Stimulated activated CD4-positive, alpha-beta T cell treated with anti-CD3 and anti-CD28 coated beads, Interleukin-1b, Interleukin-23, amount 100 ng/mL, for 1 hour (primary cell): ENCODE measurements around the gene LYL1.
"Not testable (repeated sequence)": the region's sequence is repeated elsewhere in the genome, so short reads cannot be mapped to it uniquely, and the experiment has no call there.

Experiments
- DNase-seq, 2 donors: peaks; one replicate each; pipeline ENCODE4 v3.0.0-alpha.2; 2020; ENCODE audit warnings: low read depth in 2 of 2

Gene LYL1

DNA sequence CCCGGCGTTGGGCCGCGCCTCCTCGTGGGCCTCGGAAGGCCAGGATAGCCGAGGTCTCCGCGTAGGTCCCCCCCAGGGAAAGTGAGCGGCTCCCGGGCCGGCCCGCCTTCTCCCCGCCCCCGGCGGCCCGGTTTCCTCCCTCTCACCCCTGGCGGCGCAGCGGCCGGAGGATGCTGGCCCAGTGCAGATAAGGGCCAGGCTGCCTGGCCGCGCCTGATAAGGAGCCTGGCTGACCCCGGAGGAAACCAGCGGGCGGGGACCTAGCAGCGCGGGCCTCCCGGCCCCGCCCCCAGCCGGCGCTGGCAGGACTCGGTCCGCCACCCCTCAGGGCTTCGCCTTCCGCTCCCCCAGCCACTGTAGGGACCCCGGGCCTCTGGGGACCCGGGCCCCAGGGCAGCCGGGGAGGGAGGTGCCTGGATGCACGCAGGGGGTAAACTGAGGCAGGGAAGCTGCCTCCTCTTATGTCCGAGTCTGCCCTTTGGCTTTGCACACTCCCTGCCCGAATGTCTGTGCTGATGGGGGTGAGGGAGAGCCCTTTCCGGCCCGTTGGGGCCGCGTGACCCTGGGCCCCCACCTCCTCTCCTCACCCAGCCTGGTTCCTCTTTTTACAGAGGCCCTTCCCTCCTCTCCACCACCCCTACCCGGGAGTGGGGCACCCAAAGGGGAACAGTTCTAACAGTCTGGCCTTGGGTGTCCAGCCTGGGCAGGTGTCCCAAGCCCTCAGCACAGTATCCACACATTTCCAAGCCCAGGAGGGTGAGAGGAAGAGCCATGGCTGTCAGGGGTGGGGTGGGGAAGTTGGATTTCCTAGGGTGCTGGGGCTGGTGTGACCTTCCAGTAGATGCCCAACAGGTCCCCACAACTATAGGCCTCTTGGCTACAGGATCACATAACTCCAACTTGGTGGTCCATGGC lies at the start of gene LYL1:
LYL1 (minus strand) TSS at position 193 of the 915 bp plus-strand sequence. CDS start 1,687 bp downstream, outside the sequence.
- DNase-seq: no peak

GRCh38 chr19:13151605-13152355 lies 49.1 kb upstream of the LYL1 start:
- DNase-seq: peak; percentile 87 to 92

GRCh38 chr19:13150931-13151604 lies 48.4 kb upstream of the LYL1 start:
- DNase-seq: no peak

DNA sequence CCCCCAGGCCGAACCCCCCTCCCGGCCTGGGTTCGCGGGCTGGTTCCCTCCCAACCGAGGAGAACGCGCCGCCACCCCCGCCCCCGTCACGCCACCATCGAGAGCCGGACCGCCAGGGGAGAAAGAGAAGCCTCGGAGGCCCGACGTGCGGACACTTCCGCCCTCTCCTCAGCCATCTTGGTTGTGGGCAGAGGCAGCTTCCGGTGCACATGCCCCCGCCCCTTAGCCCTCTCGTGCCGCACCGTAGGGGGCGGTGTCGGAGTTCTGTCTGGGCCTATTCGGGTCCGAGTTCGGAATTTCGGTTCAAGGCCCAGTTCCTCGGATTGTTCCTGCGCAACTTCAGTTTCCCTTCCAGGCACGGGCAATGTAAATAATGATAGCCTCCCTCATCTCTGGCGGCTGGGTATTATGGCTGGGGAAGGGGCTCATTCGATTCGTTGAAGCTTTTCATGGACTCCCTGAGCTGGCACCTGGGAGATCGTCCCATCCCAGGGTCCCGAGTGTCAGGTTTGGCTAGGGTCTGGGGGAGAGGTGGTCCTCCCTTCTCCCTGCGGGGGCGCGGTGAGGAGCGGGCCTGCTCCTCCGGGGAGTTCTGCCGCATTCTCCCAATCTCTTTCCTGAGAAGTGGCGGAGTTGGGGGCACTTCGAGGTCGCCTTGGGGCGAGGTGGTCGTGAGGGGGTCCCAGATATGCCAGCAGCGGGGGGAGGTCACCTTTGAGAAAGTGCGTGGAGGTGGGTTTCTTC lies 47.7 kb upstream of the LYL1 start, which contains the start of the genes IER2 and STX10:
IER2 (plus strand) TSS at position 225 of the 744 bp plus-strand sequence. CDS start 2,776 bp downstream, outside the sequence.
STX10 (minus strand) TSS at position 189 of the 744 bp plus-strand sequence. CDS start 202 bp downstream, outside the sequence.
- DNase-seq: peak; percentile 67 to 85

- DNase-seq: no peak
Observed at GRCh38 chr19:13149628-13150186, 47.0 kb upstream of the LYL1 start.

DNA sequence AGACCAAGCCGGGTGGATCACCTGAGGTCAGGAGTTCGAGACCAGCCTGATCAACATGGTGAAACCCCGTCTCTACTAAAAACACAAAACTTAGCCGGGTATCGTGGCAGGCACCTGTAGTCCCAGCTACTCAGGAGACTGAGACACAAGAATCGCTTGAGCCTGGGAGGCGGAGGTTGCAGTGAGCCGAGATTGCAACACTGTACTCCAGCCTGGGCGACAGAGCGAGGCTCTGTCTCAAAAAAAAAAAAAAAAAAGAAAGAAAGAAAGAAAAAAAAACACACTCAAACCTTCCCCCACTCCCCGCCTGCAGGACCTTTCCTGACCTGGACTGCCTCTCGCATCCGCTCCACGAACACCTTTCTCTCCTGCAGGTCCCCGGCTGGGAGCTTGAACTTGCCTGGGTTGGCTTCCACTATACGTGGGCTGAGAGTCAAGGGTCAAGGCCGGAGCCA lies 46.5 kb upstream of the LYL1 start:
- DNase-seq: not testable (repeated sequence)

GRCh38 chr19:13146763-13147563 lies 44.3 kb upstream of the LYL1 start:
- no peak for DNase-seq

DNA sequence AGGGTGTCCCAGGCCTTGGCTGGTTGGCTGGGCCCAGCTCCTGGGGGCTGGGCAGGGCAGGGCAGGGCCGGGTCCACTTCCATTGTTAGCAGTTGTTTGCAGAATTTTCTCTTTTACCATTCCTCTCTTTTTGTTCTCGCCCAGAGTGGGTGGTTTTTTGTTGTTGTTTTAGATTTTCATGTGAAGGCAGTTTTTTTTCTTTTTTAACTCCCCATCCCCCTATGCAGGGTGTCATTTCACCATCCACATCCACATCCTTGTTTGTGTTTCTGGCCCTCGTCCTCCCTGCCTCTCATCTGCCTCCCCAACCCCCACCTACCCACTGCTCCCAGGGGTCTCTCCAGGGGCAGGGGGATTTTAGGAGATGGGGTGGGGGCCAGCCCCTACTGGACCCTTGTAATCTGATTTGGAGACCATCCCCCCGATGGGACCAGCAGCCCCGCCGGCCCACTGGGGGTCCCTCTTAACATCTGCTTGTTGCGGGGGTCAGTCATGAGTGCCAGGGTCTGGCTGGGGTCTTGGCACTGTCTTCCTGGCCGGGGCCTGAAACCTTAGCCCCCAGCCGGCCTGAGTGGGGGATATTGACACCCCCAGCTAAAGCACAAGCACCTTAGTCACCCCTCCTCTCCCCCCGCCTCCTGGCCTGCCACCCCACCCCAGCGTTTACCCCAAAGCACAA lies 37.1 kb upstream of the LYL1 start:
- DNase-seq: no peak

- DNase-seq: no peak
Observed at GRCh38 chr19:13138916-13139198, 36.2 kb upstream of the LYL1 start.

- no peak for DNase-seq
Observed at GRCh38 chr19:13138171-13138915, 35.7 kb upstream of the LYL1 start.

- no peak for DNase-seq
Observed at GRCh38 chr19:13137290-13137794, 34.7 kb upstream of the LYL1 start.

- no peak for DNase-seq
Observed at GRCh38 chr19:13135068-13136062, 32.7 kb upstream of the LYL1 start.

DNA sequence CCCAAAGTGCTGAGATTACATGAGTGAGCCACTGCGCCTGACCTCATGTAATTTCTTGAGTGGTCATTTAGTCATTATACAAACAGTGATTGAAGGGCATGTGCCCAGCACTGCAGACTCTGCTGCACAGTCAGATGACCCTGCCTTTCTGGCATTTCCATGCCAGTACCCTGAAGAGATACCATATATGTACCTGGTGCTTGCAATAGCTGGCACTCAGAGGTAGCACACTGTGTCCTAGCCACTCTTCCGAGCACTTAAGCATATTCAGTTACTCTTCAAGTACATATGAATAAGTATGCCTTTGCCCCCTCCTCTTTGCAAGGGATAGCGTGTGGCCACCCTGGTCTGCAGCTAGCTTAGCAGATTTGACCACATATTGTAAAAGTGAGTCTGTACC lies 32.0 kb upstream of the LYL1 start:
- DNase-seq: no peak

- no peak for DNase-seq
Observed at GRCh38 chr19:13133241-13133870, 30.7 kb upstream of the LYL1 start.

DNA sequence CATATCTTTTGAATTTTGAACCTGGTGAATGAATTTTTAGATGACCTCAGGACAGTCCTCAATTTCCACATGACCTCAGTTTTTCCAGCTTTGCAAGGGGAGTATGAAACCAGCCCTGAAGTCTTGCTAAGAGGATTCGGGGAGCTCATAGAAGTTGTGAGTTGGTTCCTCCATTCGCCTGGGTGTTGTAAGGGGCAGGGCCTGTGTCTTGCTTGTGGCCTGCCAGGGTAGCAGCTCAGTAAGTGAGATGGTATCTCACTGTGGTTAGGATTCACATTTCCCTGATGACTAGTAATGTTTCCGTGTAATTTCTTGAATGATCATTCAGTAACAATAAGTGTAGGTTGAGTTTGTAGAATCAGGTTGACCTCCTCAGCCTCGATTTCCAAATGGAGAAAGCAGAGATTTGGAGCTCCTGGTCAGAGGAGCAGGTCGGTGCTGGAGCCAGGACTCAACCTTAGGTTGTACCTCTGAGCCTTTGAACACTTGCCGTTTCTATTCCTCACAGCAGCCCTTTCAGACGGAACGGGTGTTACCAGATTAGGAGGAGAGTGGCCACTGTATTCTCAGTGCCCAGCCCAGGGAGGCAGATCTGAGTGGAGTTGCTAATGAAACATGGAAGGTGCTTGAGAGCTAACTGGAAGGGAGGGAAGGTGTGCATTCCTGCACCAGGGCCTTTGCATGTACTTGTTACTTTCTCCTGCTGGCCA lies 30.0 kb upstream of the LYL1 start:
- no peak for DNase-seq

- DNase-seq: no peak
Observed at GRCh38 chr19:13130886-13131490, 28.3 kb upstream of the LYL1 start.
